GM12875 (cell line): ENCODE results near the gene RTTN.

Experiments used
- H3K4me3 ChIP-seq: one replicate; pipeline ENCODE4 v1.5.1; 2011; ENCODE audit warnings: low read depth, low read length, control low read depth
- TF ChIP-seq, protein P1 (sequence below): IDR thresholded peaks from 2 replicates; pipeline ENCODE4 v1.5.1; 2011; ENCODE audit warnings: low read depth, mild to moderate bottlenecking, control low read depth, inconsistent platforms, low read length, moderate library complexity, borderline replicate concordance; ENCODE audit not compliant: insufficient read depth

Gene RTTN

DNA sequence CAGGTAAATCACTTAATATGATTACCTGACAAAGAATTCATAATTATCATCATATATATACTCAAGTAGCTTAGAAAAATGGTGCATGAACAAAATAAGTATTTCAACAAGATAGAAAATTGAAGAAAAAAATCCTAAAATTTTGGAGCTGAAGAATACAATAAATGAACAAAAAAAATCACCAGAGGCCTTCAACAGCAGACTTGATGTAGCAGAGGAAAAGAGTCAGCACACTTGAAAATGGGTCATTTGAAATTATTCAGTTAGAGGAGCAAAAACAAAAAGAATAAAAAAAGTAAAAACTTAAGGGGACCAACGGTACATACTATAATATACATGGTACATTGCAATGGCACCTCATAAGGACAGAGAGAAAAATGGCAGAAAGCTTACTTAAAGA is 217.6 kb downstream of the RTTN start:
- TF ChIP-seq, protein P1, sequence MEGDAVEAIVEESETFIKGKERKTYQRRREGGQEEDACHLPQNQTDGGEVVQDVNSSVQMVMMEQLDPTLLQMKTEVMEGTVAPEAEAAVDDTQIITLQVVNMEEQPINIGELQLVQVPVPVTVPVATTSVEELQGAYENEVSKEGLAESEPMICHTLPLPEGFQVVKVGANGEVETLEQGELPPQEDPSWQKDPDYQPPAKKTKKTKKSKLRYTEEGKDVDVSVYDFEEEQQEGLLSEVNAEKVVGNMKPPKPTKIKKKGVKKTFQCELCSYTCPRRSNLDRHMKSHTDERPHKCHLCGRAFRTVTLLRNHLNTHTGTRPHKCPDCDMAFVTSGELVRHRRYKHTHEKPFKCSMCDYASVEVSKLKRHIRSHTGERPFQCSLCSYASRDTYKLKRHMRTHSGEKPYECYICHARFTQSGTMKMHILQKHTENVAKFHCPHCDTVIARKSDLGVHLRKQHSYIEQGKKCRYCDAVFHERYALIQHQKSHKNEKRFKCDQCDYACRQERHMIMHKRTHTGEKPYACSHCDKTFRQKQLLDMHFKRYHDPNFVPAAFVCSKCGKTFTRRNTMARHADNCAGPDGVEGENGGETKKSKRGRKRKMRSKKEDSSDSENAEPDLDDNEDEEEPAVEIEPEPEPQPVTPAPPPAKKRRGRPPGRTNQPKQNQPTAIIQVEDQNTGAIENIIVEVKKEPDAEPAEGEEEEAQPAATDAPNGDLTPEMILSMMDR: no peak
- H3K4me3 ChIP-seq: no peak overlapping the region

DNA sequence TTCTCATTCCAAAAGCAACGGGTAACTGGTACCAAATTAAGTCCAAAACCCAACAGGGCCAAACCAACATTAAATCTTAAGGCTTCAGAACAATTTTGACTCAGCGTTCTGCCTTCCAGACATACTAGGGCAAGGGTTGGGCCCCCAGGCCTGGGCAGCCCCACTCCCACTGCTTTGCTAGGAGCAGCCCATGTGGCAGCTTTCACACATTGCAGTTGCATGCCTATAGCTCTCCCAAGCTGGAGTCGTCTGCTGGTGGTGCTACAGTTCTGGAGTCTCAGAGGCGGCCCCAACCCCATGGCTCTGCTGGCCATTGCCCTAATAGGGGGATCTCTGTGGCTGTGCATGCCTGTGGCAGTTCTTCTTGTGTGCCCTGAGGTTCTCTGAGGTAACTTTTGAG is 220.2 kb downstream of the RTTN start:
- TF ChIP-seq, protein P1: no peak
- H3K4me3 ChIP-seq: no peak overlapping the region

DNA sequence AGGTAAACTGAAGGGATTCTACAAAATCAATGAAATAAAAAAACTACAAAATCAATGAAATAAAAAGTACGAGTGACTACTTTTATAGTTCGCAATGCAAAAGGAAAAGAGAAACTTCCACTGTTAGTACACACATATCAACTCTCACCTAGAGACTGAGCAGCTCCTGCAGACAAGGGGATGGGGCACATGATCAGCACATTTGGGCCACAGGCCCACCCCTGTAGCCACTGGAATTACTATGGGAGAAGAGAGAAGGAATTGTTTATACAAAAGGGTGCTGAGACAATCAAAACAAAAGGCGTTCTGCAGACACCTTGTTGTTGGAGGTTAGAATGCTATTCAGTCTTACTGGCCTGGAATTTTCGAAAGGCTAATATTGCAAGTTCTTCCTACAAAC is 223.1 kb downstream of the RTTN start:
- TF ChIP-seq, protein P1: no peak
- H3K4me3 ChIP-seq: no peak overlapping the region

DNA sequence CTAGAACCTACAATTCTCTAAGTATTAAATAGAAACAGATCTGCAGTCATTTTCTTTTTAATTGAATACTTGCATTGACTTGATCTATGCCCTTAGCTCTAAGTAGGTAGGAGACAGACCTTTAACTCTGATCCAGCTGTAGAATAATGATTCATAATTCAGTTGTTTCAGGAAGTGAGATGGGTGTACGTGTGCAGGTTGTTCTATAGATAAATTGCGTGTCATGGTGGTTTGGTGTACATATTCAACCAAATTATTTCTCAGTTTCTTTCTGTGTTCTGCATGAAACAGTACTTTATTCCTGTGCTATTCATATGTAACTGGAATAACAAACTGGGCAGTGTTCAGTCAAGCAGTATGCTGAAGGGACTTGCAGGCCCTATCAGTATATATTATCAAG is 223.5 kb downstream of the RTTN start:
- no peak overlapping the region for H3K4me3 ChIP-seq
- TF ChIP-seq, protein P1: no peak

DNA sequence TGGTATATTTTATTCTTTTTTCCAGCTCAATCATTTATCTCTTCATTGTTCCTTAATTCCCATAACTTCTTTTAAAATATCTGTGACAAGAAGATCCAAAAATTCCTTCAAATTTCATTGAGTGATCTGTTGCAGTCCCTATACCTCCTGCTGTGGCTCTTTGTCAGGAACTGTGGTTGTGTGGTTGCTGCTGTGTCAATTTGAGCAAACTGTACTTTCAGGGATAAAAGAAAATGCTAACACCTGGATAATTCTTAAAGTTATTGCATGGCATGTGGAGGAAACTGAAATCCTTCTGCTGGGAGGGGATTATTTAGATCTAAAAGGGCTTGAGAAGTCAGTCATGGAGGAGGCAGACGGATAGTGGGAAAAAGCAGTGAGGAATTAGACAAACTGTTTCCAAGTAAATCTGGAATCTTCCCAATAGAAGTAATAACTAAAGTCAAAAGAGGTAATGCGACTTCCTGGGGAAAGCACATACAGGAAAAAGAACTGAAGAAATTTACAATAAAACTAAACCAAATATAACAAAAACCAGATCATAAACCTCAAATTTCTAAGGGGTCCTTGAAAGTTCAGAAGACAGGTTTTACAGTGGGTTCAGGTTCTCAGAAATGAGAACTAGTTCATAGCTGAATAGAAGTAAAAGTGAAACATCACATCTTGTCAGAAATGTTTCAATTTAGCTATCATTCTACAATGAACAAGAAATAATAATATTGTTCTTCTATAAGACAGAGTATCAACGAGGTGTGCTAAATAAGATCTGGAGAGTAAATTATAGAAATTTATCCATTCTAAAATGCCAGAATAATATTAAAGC is 224.3 kb downstream of the RTTN start:
- TF ChIP-seq, protein P1: no peak
- H3K4me3 ChIP-seq: no peak overlapping the region

DNA sequence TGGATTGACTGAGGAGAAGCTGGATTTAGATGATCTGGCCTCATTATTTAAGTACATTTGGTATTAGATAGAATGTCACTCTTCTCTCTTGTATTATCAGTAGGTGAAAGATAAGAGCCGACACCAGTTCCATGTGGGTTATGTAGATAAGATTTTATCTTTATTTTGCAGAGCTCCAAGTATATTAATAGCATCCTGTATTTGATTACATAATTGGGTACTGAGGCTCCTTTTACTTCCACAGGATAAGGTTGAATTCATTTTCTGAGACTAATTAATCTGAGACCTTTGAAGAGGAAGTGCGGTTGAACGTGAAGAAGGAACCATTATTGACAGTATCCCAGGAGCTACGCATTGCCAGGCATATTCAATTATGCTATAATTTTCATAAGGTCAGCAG is 225.0 kb downstream of the RTTN start:
- TF ChIP-seq, protein P1: no peak
- no peak overlapping the region for H3K4me3 ChIP-seq
